HepG2 (cell line): ENCODE data around the gene AMZ1. TPM values are rescaled to one million over a fixed set of nuclear protein-coding genes. Genes with fewer than 3 reads are reported as not detected.

ENCODE experiments used
- CREB1 ChIP-seq, 2 experiments: fragments of 450-650 bp in 1 of 2; IDR thresholded peaks; 2 replicates each; pipeline ENCODE4 v1.6.1; 2016 to 2017; ENCODE audit warnings: control low read depth in 1 of 2, mild to moderate bottlenecking in 1 of 2, missing compliant biosample characterization in 1 of 2, missing genetic modification characterization in 1 of 2
- E2F2 ChIP-seq: sonication (generic); formaldehyde crosslinking; IDR thresholded peaks from 2 replicates; pipeline ENCODE4 v1.4.0; 2020; ENCODE audit warnings: missing genetic modification reagents, borderline replicate concordance
- HMGA1 ChIP-seq: sonication (generic); formaldehyde crosslinking; conservative IDR thresholded peaks from 2 replicates; pipeline ENCODE4 v1.4.0; 2020; ENCODE audit warnings: missing genetic modification reagents
- MYPOP ChIP-seq: sonication (generic); formaldehyde crosslinking; IDR thresholded peaks from 2 replicates; pipeline ENCODE4 v1.8.1; 2023; ENCODE audit warnings: mild to moderate bottlenecking, moderate library complexity, missing genetic modification reagents
- NCOA1 ChIP-seq: sonication (generic); formaldehyde crosslinking; IDR thresholded peaks from 2 replicates; pipeline ENCODE4 v1.9.0; 2021; ENCODE audit warnings: missing genetic modification reagents
- RAD51 ChIP-seq: fragments of 450-650 bp; IDR thresholded peaks from 2 replicates; pipeline ENCODE4 v1.6.1; 2016; ENCODE audit warnings: borderline replicate concordance
- SAFB2 ChIP-seq: sonication (generic); formaldehyde crosslinking; IDR thresholded peaks from 2 replicates; pipeline ENCODE4 v1.5.1; 2020; ENCODE audit warnings: missing genetic modification reagents, low read depth, mild to moderate bottlenecking, borderline replicate concordance
- SIN3A ChIP-seq: IDR thresholded peaks from 2 replicates; pipeline ENCODE4 v1.6.1; 2011; ENCODE audit warnings: low read depth, mild to moderate bottlenecking, control low read depth, low read length, borderline replicate concordance
- SIN3B ChIP-seq: fragments of 150-350 bp; IDR thresholded peaks from 2 replicates; pipeline ENCODE4 v1.6.1; 2014; ENCODE audit warnings: low read length
- SP140L ChIP-seq: sonication (generic); formaldehyde crosslinking; IDR thresholded peaks from 2 replicates; pipeline ENCODE4 v1.4.0; 2020; ENCODE audit warnings: missing genetic modification reagents, borderline replicate concordance
- ZFY ChIP-seq: sonication (generic); formaldehyde crosslinking; IDR thresholded peaks from 2 replicates; pipeline ENCODE4 v1.4.0; 2020; ENCODE audit warnings: missing genetic modification reagents
- ZMAT3 ChIP-seq: sonication (generic); formaldehyde crosslinking; conservative IDR thresholded peaks from 2 replicates; pipeline ENCODE4 v1.7.0; 2021; ENCODE audit warnings: missing genetic modification reagents
- ZNF121 ChIP-seq: sonication (generic); formaldehyde crosslinking; IDR thresholded peaks from 2 replicates; pipeline ENCODE4 v1.5.0; 2020; ENCODE audit warnings: mild to moderate bottlenecking, missing genetic modification reagents
- ZNF468 ChIP-seq: sonication (generic); formaldehyde crosslinking; IDR thresholded peaks from 2 replicates; pipeline ENCODE4 v1.8.0; 2022; ENCODE audit warnings: mild to moderate bottlenecking, moderate library complexity, missing genetic modification reagents
- ZNF562 ChIP-seq: sonication (generic); formaldehyde crosslinking; IDR thresholded peaks from 2 replicates; pipeline ENCODE4 v1.8.0; 2022; ENCODE audit warnings: missing genetic modification reagents, borderline replicate concordance
- ZNF598 ChIP-seq: sonication (generic); formaldehyde crosslinking; IDR thresholded peaks from 2 replicates; pipeline ENCODE4 v1.5.1; 2020; ENCODE audit warnings: mild to moderate bottlenecking, missing genetic modification reagents, borderline replicate concordance
- polyA plus RNA-seq, 8 experiments: library from polyadenylated mRNA; depleted of rRNA in 3 of 8; stranded (reverse) in 7 of 8; unstranded in 1 of 8; fragments of >200 nt; fragmentation: Illumina TruSeq in 4 of 8; extraction: Trizol in 4 of 8; gene quantifications; 2 replicates each; pipeline versions ENCODE4 v1.2.1 to v1.2.3, GENCODE V29; 2011 to 2016; ENCODE audit warnings: low read depth in 4 of 8, missing spikeins in 1 of 8, mixed read lengths in 1 of 8; ENCODE audit not compliant: insufficient read depth in 1 of 8
- total RNA-seq, 5 experiments: library from RNA; depleted of rRNA; stranded (reverse); fragments of >200 nt; fragmentation: Illumina TruSeq; extraction: Trizol; gene quantifications; 2 replicates each; pipeline ENCODE4 v1.2.3, GENCODE V29; 2016; ENCODE audit warnings: low read depth in 1 of 5
- TF ChIP-seq, protein P1 (sequence below): sonication (generic); formaldehyde crosslinking; IDR thresholded peaks from one replicate; pipeline ENCODE4 v1.5.1; 2020; ENCODE audit warnings: mild to moderate bottlenecking, missing genetic modification reagents; ENCODE audit errors: not compliant biosample characterization

AMZ1 gene
- total and polyA plus RNA-seq, 2 of the 13 experiments (the other 11 are each of a cell fraction or from before 2014, with no cell fraction given): 0.03 TPM; not detected in 1

GRCh38 chr7:2641406-2642393 is 46.3 kb upstream of the AMZ1 start (continued):
- no peak for TF ChIP-seq ZNF562 (CRISPR knock-in tag)
- TF ChIP-seq ZNF598 (CRISPR knock-in tag): no peak
- TF ChIP-seq ZNF468 (CRISPR knock-in tag): no peak
- TF ChIP-seq SP140L (CRISPR knock-in tag): no peak
- no peak for TF ChIP-seq HMGA1 (CRISPR knock-in tag)
- no peak for TF ChIP-seq RAD51
- peak; percentile 43; the same call in 1 of the 2 replicates for TF ChIP-seq ZFY (CRISPR knock-in tag)
- TF ChIP-seq SIN3B: no peak
- TF ChIP-seq SAFB2: no peak
- no peak for TF ChIP-seq SIN3A
- TF ChIP-seq E2F2 (CRISPR knock-in tag): no peak
- peak; percentile 63 for TF ChIP-seq ZNF121 (CRISPR knock-in tag)
- no peak for TF ChIP-seq ZMAT3
- no peak for TF ChIP-seq CREB1 (IDR thresholded peaks at IDR 0.05)
- TF ChIP-seq CREB1 (CRISPR knock-in tag; IDR thresholded peaks at IDR 0.05): no peak
- TF ChIP-seq, protein P1, sequence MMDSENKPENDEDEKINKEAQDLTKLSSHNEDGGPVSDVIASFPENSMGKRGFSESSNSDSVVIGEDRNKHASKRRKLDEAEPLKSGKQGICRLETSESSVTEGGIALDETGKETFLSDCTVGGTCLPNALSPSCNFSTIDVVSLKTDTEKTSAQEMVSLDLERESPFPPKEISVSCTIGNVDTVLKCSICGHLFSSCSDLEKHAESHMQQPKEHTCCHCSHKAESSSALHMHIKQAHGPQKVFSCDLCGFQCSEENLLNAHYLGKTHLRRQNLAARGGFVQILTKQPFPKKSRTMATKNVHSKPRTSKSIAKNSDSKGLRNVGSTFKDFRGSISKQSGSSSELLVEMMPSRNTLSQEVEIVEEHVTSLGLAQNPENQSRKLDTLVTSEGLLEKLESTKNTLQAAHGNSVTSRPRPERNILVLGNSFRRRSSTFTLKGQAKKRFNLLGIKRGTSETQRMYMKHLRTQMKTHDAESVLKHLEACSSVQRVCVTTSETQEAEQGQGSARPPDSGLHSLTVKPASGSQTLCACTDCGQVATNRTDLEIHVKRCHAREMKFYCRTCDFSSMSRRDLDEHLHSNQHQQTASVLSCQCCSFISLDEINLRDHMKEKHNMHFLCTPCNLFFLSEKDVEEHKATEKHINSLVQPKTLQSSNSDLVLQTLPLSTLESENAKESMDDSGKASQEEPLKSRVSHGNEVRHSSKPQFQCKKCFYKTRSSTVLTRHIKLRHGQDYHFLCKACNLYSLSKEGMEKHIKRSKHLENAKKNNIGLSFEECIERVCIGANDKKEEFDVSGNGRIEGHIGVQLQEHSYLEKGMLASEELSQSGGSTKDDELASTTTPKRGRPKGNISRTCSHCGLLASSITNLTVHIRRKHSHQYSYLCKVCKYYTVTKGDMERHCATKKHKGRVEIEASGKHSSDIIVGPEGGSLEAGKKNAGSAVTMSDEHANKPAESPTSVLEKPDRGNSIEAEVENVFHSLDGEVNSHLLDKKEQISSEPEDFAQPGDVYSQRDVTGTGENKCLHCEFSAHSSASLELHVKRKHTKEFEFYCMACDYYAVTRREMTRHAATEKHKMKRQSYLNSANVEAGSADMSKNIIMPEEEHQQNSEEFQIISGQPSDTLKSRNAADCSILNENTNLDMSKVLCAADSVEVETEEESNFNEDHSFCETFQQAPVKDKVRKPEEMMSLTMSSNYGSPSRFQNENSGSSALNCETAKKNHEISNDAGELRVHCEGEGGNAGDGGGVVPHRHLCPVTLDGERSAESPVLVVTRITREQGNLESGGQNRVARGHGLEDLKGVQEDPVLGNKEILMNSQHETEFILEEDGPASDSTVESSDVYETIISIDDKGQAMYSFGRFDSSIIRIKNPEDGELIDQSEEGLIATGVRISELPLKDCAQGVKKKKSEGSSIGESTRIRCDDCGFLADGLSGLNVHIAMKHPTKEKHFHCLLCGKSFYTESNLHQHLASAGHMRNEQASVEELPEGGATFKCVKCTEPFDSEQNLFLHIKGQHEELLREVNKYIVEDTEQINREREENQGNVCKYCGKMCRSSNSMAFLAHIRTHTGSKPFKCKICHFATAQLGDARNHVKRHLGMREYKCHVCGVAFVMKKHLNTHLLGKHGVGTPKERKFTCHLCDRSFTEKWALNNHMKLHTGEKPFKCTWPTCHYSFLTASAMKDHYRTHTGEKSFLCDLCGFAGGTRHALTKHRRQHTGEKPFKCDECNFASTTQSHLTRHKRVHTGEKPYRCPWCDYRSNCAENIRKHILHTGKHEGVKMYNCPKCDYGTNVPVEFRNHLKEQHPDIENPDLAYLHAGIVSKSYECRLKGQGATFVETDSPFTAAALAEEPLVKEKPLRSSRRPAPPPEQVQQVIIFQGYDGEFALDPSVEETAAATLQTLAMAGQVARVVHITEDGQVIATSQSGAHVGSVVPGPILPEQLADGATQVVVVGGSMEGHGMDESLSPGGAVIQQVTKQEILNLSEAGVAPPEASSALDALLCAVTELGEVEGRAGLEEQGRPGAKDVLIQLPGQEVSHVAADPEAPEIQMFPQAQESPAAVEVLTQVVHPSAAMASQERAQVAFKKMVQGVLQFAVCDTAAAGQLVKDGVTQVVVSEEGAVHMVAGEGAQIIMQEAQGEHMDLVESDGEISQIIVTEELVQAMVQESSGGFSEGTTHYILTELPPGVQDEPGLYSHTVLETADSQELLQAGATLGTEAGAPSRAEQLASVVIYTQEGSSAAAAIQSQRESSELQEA (CRISPR knock-in tag): no peak
- no peak for TF ChIP-seq MYPOP
- TF ChIP-seq NCOA1 (CRISPR knock-in tag): no peak
